ENCODE results near the gene DEFB116.

- peak; percentile 72 for TF ChIP-seq CTCF (conservative IDR thresholded peaks at IDR 0.05; ENCODE audit: low read depth, low read length)
- TF ChIP-seq EZH2 (IDR thresholded peaks at IDR 0.05; ENCODE audit: borderline replicate concordance, low read depth, low read length, poor library complexity, severe bottlenecking), result no peak
Observed at GRCh38 chr20:31260326-31260932, 48.0 kb downstream of the DEFB116 start.
